Measurements from ENCODE around the gene NBEAL2. TPM values are rescaled to one million over a fixed set of nuclear protein-coding genes. Genes with fewer than 3 reads are reported as not detected.

NBEAL2 gene
- total and polyA plus RNA-seq, 10 donors = 44.0 to 271 (median 129) TPM

DNA sequence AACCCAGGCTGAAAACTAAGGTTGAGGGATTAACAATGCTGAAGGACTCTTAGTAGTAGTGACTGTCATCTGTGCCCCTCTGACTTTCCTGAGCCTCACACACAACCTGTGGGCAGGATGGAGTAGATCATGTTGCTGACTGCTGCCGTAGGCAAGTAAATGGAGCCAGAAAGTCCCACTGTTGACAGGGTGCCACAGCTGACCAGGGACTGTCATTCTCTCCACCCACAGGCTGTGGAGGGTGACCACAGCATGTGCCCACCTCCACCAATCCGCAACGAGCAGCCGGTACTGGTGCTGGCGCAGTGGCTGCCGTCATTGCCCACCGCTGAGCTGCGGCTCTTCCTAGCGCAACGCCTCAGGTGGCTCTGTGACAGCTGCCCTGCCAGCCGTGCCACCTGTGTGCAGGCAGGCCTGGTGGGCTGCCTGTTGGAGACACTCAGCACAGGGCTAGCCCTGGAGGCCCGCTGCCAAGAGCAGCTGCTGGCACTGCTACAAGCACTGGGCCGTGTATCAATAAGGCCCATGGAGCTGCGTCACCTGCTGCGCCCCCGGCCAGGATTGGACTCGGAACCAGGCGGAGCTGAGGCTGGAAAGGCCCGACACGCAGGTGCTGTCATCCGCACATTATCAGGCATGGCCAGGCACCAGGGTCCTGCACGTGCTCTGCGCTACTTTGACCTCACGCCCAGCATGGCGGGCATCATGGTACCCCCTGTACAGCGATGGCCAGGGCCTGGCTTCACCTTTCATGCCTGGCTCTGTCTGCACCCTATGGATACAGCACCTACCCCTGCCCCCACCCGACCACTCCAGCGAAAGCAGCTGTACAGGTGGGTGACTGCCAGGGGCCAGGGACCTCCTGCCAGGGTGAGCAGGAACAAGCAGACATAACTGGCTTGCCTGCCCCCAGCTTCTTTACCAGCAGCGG, 15.6 kb downstream of the NBEAL2 start:
- Histone ChIP-seq H3K9me3 (no peaks in the 10 kb centered on the region), H3K27me3 (replicated peaks in 1 of 7) (no peaks in the 10 kb centered on the region), H3K36me3 (peaks cover 0 to 100% (median 67%) of the 10 kb centered on the region in 6 donors), H3K4me3 (no peak overlapping the region), H3K27ac (no peak overlapping the region), H3K4me1 (peaks cover 18 to 84% (median 48%) of the 10 kb centered on the region in 6 donors)
- peak; percentile 76 for DNase-seq
- WGBS, 5 donors = 95 to 97% (median 96%) methylated on average over 14 to 29 of the region's 29 CpGs
- TF ChIP-seq POLR2AphosphoS5 (IDR thresholded peaks at IDR 0.05) (peak in 2 of 3 donors; percentile 8 to 67), CTCF (IDR thresholded peaks at IDR 0.05 in 8 of 11, conservative IDR thresholded peaks at IDR 0.05 in 3 of 11) (no peak), POLR2A (IDR thresholded peaks at IDR 0.05) (no peak)
- intact Hi-C loops (cut with DNase I; ENCODE audit: low total_unique reads) = no loop called here

GRCh38 chr3:46995901-46996562, 16.6 kb downstream of the NBEAL2 start:
- WGBS, 5 donors = 93 to 95% (median 94%) methylated on average over 17 to 22 of the region's 22 CpGs
- Histone ChIP-seq H3K9me3 (no peaks in the 10 kb centered on the region), H3K4me1 (peaks cover 10 to 83% (median 39%) of the 10 kb centered on the region in 6 donors), H3K27me3 (replicated peaks in 1 of 7) (no peaks in the 10 kb centered on the region), H3K27ac (peak overlapping the region in 3 of 8 donors; percentile 23 to 55 (median 40)), H3K36me3 (peaks cover 0 to 100% (median 76%) of the 10 kb centered on the region in 6 donors), H3K4me3 (no peak overlapping the region)
- peak in 1 of 3 donors; percentile 52 for TF ChIP-seq POLR2AphosphoS5 (IDR thresholded peaks at IDR 0.05)
- no peak for TF ChIP-seq POLR2A (IDR thresholded peaks at IDR 0.05)
- intact Hi-C loops (cut with DNase I; ENCODE audit: low total_unique reads) = no loop called here
- peak; percentile 74 for DNase-seq

DNA sequence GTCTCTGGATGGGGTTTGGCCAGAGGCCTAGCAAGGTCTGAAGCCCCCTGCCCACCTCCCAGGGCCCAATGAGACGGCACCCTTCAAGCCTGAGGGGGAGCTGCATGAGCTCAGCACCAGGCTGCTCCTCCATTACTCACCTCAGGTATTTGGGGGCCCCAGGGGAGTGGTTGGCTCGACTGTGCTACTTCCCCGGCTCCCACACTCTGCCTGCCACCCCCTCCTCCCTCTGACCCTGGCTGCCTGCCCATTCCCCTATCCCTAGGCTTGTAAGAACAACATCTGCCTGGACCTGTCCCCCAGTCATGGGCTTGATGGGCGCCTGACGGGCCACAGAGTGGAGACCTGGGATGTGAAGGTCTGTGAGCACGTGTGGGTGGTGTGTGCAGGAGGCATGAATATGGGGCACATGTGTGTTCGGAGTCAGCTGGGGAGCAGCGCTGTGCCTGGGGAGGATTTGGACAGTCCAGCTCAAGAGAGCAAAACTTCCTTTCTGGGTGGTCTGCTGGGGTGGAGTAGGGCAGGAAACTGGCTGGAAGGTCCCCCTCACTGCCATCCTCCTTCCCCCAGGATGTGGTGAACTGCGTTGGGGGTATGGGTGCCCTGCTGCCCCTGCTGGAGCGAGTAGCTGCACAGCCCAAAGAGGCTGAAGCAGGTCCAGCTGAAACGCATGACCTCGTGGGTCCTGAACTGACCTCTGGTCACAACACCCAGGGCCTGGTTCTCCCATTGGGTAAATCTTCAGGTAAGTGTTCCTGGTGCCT, 17.4 kb downstream of the NBEAL2 start:
- H3K9me3 ChIP-seq = no peaks in the 10 kb centered on the region
- peak; percentile 74 for DNase-seq
- no peak for TF ChIP-seq POLR2A (IDR thresholded peaks at IDR 0.05)
- TF ChIP-seq POLR2AphosphoS5 (IDR thresholded peaks at IDR 0.05) = no peak
- TF ChIP-seq CTCF (IDR thresholded peaks at IDR 0.05 in 8 of 11, conservative IDR thresholded peaks at IDR 0.05 in 3 of 11) = no peak
- WGBS, 5 donors = 48 to 70% (median 65%) methylated on average over 10 to 12 of the region's 12 CpGs
- no peak overlapping the region for H3K4me3 ChIP-seq
- peaks cover 0 to 100% (median 79%) of the 10 kb centered on the region in 6 donors for H3K36me3 ChIP-seq
- intact Hi-C loops (cut with DNase I; ENCODE audit: low total_unique reads) = no loop called here
- no peaks in the 10 kb centered on the region for H3K27me3 ChIP-seq (replicated peaks in 1 of 7)
- peaks cover 9 to 79% (median 31%) of the 10 kb centered on the region in 6 donors for H3K4me1 ChIP-seq
- H3K27ac ChIP-seq = peak overlapping the region in 3 of 8 donors; percentile 23 to 55 (median 40)

- Histone ChIP-seq H3K27me3 (replicated peaks in 1 of 7) (no peaks in the 10 kb centered on the region), H3K4me3 (no peak overlapping the region), H3K27ac (peak overlapping the region in 3 of 8 donors; percentile 23 to 55 (median 40)), H3K4me1 (peaks cover 9 to 72% (median 30%) of the 10 kb centered on the region in 6 donors), H3K36me3 (peaks cover 0 to 100% (median 82%) of the 10 kb centered on the region in 6 donors), H3K9me3 (no peaks in the 10 kb centered on the region)
- 61 to 78% (median 69%) methylated on average over 10 to 13 of the region's 13 CpGs for WGBS, 5 donors
- peak; percentile 39 to 52 (median 44) for TF ChIP-seq POLR2AphosphoS5 (IDR thresholded peaks at IDR 0.05)
- no peak for TF ChIP-seq POLR2A (IDR thresholded peaks at IDR 0.05)
- intact Hi-C loops (cut with DNase I; ENCODE audit: low total_unique reads) = loop anchor here (2.0 kb wide), 1 partner anchor 75 kb away; no protein-coding TSS in a partner anchor
- DNase-seq = peak; percentile 77
Measured at GRCh38 chr3:46997453-46998091, 18.1 kb downstream of the NBEAL2 start.

Data from spleen (tissue), 11 donors.